ENCODE data around the gene GMPS.
"Not testable (repeated sequence)": the region's sequence is repeated elsewhere in the genome, so short reads cannot be mapped to it uniquely, and the experiment has no call there.

GMPS gene

DNA sequence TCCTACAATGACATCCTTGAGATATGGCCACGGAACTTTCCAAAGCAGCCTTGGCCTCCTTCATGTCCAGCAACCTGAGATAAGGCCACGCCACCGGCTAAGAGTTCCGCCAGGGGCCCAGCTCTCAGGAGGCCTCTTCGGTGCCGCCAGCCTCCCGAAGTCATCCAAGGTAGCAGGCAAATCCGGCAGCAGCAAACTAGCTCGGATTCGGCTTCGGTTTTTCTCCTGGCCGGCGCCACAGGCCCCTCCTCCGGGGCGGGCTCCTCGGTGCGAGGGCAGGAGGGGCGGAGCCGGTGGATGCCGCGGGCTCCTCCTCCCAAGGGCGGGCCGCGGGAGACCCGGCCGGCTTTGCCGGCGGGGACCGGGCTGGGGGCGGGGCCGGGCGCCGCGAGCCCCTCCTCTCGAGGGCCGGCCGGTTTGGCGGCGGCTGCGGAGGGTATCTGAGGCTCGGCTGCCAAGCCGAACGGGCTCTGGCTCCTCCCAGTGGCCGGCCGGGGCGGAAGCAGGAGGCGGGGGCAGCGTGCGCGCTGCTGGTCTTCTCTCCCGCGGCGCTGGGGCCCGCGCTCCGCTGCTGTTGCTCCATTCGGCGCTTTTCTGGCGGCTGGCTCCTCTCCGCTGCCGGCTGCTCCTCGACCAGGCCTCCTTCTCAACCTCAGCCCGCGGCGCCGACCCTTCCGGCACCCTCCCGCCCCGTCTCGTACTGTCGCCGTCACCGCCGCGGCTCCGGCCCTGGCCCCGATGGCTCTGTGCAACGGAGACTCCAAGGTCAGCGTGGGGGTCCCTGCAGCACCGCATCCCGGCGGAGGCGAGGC is at the start of gene GMPS:
GMPS (plus strand) TSS at position 518 of the 812 bp plus-strand sequence; CDS start at position 739, 221 bp downstream.
- DNase-seq = peak; percentile 95 to 97
- peak; percentile 72 for TF ChIP-seq POLR2A (IDR thresholded peaks at IDR 0.05; ENCODE audit: low read length)
- no peak for TF ChIP-seq GATA1 (IDR thresholded peaks at IDR 0.05; ENCODE audit: low read depth, low read length)

DNA sequence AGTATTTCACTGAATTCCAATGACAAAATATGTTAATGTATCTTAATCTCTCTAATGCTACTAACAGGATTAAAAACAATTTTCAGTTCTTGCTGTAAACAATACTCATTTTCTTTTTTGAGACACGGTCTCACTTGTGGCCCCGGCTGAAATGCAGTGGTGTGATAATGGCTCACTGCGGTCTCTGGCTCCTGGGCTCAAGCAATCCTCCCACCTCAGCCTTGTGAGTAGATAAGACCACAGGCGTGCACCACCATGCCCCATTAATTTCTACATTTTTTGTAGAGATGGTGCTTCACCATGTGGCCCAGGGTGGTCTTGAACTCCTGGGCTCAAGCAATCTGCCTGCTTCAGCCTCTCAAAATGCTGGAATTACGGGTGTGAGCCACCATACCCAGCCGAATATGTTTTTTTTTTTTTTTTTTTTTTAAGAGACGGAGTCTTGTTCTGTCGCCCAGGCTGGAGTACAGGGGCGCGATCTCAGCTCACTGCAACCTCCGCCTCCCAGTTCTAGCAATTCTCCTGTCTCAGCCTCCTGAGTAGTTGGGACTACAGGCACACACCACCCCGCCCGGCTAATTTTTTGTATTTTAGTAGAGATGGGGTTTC is 41.9 kb upstream of the GMPS start:
- peak; percentile 25 for TF ChIP-seq POLR2A (IDR thresholded peaks at IDR 0.05; ENCODE audit: low read length)
- DNase-seq = peak; percentile 47 to 80

DNA sequence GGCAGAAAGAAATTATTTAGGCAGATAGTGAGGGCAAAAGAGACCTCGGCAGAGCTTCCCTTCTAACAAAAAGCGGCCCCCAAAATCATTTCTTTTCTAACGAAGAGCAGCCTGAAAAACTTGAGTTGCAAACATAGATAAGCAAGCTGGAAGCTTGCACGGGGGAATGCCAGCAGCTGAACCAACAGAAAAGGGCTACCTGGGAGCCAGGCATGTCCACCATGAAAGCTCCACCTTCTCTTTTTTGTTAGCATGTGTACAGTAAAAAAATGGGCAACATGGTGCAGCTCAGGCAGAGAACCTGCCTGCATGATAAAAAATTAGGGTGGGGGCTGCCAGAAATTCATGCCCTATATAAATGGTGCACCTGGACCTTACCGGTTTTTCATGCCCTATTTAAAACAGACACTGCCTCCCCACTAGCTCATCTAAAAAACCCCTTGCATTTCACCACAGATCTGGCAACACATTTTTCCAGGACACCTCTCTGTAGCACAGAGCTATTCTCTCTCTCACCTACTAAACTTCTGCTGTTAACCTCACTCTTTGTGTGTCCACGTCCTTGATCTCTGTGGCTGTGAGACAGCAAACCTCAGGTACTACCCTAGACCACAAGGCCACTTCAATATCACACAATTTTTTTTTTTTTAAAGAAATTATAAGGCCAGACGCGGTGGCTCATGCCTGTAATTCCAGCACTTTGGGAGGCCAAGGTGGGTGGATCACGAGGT is 34.9 kb upstream of the GMPS start:
- TF ChIP-seq POLR2A (IDR thresholded peaks at IDR 0.05; ENCODE audit: low read length) = no peak
- no peak for TF ChIP-seq GATA1 (IDR thresholded peaks at IDR 0.05; ENCODE audit: low read depth, low read length)
- DNase-seq = no peak

DNA sequence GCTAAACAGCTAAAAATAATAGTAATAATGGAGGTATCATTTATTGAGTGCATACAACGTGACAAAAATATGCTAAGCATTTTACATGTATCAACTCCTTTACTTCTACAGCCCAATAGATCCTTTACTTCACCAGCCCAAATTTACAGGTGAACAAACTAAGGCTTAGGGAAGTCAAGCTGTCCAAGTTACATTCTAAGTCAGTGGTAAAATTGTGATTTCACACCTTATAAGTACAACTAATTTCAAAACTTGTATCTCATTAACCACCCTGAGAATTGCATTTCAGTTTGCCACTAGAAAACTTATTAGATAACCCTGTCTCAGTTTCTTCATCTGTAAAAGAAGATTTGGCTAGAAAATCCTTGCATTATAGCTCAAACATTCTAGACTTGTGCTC is 26.9 kb upstream of the GMPS start:
- no peak for DNase-seq
- no peak for TF ChIP-seq POLR2A (IDR thresholded peaks at IDR 0.05; ENCODE audit: low read length)
- TF ChIP-seq GATA1 (IDR thresholded peaks at IDR 0.05; ENCODE audit: low read depth, low read length) = no peak

- TF ChIP-seq GATA1 (IDR thresholded peaks at IDR 0.05; ENCODE audit: low read depth, low read length) (no peak), POLR2A (IDR thresholded peaks at IDR 0.05; ENCODE audit: low read length) (no peak)
- DNase-seq = no peak
Measured at GRCh38 chr3:155846119-155846518, 24.3 kb upstream of the GMPS start.

DNA sequence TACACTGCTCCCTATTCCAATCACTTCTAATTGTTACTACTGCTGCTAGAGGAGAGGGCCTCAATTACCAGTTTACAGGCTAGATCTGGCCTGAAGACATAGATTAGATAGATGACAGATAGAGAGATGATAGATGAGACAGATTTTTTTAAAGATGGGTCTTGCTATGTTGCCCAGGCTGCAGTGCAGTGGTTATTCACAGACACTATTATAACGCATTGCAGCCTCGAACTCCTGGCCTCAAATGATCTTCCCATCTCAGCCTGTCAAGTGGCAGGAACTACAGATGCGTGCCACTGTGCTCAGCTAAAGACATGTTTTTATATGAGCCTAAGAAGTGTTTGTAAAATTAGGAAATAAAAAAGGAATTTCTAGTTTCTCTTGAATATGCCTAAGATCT is 22.5 kb upstream of the GMPS start:
- DNase-seq = no peak
- no peak for TF ChIP-seq GATA1 (IDR thresholded peaks at IDR 0.05; ENCODE audit: low read depth, low read length)

DNA sequence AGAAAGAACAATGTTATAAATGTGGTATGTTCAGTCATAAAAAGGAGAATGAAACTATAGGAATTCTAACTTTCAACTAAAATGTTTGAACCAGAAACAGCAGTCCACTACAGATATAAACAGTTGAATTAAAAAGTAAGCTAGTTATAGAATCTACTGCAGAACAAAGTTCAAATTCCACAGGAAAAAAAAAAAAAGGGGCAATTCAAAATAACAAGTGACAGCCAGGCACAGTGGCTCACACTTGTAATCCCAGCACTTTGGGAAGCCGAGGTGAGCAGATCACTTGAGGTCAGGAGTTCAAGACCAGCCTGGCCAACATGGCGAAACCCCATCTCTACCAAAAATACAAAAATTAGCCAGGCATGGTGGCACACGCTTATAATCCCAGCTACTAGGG is 21.0 kb upstream of the GMPS start:
- DNase-seq = not testable (repeated sequence)

- TF ChIP-seq GATA1 (IDR thresholded peaks at IDR 0.05; ENCODE audit: low read depth, low read length) (no peak), POLR2A (IDR thresholded peaks at IDR 0.05; ENCODE audit: low read length) (no peak)
- DNase-seq = peak in 1 of 2 experiments; percentile 39
Measured at GRCh38 chr3:155852341-155852740, 18.1 kb upstream of the GMPS start.

- peak; percentile 64 to 84 for DNase-seq
- no peak for TF ChIP-seq POLR2A (IDR thresholded peaks at IDR 0.05; ENCODE audit: low read length)
- no peak for TF ChIP-seq GATA1 (IDR thresholded peaks at IDR 0.05; ENCODE audit: low read depth, low read length)
Measured at GRCh38 chr3:155853214-155854140, 17.0 kb upstream of the GMPS start.

DNA sequence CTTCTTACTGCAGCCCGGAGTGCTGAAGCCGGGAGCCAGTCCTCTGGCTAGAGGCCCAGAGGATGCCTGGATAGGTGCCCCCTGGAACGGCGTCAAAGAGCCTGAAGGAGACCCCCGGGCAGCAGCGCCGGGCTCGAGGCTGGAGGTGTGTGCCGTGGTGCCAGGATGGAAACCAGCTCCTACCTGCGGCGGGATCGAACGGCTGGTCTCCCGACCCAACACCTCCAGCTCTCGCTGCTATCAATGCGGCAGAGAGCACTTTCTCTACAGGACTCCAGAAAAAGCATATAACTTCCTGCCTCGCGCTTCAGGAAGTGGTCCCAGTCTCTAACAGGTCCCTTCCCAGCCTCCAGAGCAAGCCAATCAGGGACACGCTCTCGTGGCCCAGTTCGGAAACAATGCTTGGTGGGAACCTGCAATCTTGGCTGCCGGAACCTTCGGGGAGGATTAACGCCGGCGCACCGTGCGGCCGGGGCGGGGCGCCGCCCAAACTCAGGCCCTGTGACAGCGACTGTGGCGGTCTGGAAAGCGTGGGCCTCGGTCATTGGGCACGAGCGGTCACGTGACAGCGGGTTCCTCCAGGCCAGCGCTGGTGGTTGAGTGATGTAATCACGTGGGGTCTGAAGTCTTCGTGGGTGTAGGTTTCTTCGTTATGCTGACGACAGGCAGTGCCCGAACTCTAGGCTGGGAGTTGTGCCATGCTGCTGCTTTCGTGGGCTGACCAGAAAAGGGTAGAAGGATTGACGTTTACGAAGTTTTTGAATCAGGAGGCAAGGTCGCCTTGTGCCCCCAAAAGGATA is 16.1 kb upstream of the GMPS start, which contains the start of gene SLC33A1:
SLC33A1 (minus strand) TSS at position 287 of the 800 bp plus-strand sequence. CDS start 430 bp downstream, outside the sequence.
- peak; percentile 99 to 100 for DNase-seq
- TF ChIP-seq GATA1 (IDR thresholded peaks at IDR 0.05; ENCODE audit: low read depth, low read length) (no peak), POLR2A (IDR thresholded peaks at IDR 0.05; ENCODE audit: low read length) (peak; percentile 98)

DNA sequence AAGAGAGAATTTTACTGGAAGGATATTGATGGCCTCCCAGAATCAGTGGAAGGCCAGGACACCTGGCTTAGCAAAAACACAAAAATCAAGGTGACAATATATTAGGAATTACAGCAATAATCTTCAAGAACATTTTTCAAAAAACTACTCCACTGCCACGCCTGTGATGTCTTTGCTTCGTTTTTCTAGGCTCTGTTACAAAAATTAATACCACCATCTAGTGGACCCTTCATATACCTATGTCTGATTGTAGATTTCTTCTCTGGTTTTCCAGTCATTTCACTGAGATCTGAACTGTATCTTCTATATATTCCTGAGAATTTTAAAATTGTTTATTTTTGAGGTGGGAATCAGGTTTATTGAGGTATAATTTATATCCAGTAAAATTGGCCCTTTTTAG is 10.6 kb upstream of the GMPS start:
- TF ChIP-seq POLR2A (IDR thresholded peaks at IDR 0.05; ENCODE audit: low read length) (no peak), GATA1 (IDR thresholded peaks at IDR 0.05; ENCODE audit: low read depth, low read length) (no peak)
- DNase-seq = peak in 1 of 2 experiments; percentile 37

DNA sequence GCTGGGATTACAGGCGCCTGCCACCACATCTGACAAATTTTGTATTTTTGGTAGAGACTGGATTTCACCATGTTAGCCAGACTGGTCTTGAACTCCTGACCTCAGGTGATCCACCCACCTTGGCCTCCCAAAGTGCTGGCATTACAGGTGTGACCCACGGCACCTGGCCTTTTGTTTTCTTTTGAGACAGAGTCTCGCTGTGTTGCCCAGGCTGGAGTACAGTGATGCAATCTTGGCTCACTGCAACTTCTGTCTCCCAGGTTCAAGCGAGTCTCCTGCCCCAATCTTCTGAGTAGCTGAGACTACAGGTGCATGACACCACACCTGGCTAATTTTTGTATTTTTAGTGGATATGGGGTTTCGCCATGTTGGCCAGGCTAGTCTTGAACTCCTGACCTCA is 10.0 kb upstream of the GMPS start:
- not testable (repeated sequence) for DNase-seq
